ENCODE measurements around the gene CHST15.
"Not testable (repeated sequence)": the region's sequence is repeated elsewhere in the genome, so short reads cannot be mapped to it uniquely, and the experiment has no call there.

CHST15 gene

DNA sequence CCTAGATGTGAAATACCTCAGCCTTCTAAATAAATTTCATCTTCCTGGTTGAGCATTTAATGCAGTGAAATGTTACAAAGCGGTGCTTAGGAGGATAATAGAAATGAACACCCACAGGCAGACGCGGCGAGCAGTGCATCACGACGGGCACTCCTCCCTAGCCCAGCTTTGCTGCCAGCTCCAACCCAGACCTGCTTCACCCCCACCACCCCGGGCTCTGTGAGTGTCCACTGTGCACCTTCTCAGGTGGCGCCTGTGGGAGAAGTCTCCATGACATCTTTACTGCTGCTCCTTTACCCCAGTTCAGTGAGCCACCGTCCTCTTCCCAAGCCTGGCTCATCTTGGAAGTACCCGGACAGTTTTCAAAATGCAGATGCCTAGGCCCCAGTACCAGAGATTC lies 5.2 kb upstream of the CHST15 start:
- no peak for DNase-seq (ENCODE audit: low spot score)

DNA sequence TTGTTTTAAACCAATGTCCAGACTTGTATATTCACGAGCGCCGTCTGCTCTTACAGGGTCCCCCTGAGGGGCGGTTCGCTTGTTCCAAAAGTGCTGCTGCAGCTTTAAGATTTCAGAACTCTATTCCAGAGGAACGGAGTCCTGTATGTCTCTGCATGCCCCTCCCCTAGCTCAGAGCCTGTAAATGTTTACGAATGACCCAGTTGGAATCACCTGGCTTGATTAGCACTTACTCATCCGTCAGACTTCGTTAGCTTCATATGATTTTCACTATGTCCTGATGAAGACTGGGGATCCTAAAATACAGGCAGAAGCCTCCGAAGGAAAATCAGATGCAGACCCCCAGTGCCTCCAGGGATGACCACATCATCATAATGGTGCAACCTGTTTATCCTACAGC lies 4.5 kb upstream of the CHST15 start:
- DNase-seq (ENCODE audit: low spot score), result no peak

DNA sequence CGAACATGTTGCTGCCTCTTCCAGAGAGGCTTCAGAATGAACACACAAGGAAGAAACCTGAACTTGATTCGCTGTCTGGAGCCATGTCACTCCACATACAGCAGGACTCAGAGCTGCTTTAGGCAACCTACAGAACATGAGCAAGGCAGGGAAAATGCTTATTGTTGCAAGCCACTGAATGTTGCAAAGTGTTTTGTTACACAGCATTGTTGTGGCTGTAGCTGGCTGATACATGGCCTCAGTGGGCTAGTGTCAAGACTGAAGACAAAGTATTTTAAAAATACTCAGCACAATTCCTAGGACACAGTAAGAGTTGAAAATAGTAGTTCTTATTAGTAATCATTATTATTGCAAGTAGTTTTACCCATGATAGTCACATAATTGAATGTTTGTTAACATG lies 3.1 kb upstream of the CHST15 start:
- DNase-seq (ENCODE audit: low spot score), result no peak

DNA sequence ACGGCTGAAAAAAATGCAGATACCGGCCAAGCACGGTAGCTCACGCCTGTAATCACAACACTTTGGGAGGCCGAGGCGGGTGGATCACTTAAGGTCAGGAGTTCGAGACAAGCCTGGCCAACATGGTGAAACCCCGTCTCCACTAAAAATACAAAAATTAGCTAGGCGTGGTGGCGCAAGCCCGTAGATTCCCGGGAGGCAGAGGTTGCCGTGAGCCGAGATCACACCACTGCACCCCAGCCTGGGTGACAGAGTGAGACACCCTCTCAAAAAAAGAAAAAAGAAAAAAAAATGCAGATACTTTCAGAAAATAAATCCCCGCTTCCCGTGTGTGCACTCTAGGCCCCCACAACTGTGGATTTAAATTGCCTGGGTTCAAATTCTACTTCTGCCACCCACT lies 2.4 kb upstream of the CHST15 start:
- DNase-seq (ENCODE audit: low spot score), result not testable (repeated sequence)

- DNase-seq (ENCODE audit: low spot score), result no peak
Observed at GRCh38 chr10:124095096-124095495, 1.7 kb upstream of the CHST15 start.

DNA sequence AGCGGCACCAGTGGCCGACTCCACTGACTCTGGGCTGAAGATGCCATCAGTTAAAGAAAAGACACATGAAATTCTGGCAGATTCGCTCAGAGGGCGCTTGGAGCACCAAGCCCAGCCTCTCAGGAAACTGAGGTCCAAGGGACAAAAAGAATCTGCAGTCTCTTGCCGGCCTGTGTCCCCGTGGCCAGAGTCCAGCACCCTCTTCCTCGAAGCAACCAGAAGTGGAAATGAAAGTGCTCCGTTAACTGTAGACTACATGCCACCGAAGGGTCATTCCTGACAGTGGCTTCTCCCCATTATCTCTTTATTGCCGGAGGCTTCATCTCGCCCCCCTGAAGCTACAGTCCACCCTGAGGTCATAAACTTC lies 1.0 kb upstream of the CHST15 start:
- no peak for DNase-seq (ENCODE audit: low spot score)

DNA sequence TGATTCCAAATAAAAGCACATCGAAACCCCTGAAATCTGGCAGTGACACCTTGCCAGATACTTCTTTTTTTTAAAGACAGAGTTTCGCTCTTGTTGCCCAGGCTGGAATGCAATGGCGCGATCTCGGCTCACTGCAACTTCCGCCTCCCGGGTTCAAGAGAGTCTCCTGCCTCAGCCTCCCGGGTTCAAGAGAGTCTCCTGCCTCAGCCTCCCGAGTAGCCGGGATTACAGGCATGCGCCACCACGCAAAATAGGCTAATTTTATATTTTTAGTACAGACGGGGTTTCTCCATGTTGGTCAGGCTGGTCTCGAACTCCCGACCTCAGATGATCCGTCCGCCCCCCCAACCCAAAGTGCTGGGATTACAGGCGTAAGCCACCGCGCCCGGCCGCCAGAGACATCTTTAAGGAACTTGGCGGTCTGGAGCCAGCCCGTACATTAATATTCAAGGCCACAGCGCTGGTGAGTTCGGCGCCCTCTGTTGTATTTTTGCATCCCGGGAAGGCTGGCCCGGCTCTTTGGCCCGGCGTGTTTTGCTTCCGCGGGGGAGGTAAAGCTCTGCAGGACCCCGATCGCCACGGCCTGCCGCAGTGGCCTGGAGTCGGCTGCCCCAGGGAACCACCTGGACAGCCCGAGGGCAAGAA lies 498 bp upstream of the CHST15 start:
- peak; percentile 19 for DNase-seq (ENCODE audit: low spot score)

DNA sequence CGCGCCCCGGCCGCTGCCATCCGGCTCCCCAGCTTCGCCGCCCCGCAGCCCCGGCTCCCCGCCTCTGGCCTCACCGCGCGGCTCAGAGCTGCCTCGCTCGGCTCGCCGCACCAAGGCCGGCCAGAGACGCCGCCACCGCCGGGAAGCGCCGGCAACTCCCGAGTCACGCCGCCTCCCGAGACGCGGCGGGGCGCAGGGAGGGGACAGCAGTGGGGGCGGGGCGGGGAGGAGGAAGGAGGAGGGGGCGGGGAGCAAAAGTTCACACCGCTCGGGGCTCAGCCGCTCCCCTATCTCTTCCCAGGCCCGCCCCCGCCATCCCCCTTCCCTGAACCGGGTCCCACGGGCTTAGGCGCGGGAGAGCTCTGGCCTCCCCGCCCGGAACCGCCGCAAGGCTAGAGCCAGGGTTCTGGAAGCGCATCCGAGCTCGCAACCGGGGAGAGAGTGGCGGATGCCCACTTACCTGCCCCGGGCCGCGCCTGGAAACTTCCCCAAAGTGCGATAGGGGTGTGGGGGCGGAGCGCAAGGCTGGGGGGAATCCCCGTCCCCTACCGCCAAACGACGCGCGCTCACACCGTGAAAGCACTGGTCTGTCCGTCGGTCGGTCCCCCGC lies 1.0 kb downstream of the CHST15 start:
- peak; percentile 54 for DNase-seq (ENCODE audit: low spot score)

DNA sequence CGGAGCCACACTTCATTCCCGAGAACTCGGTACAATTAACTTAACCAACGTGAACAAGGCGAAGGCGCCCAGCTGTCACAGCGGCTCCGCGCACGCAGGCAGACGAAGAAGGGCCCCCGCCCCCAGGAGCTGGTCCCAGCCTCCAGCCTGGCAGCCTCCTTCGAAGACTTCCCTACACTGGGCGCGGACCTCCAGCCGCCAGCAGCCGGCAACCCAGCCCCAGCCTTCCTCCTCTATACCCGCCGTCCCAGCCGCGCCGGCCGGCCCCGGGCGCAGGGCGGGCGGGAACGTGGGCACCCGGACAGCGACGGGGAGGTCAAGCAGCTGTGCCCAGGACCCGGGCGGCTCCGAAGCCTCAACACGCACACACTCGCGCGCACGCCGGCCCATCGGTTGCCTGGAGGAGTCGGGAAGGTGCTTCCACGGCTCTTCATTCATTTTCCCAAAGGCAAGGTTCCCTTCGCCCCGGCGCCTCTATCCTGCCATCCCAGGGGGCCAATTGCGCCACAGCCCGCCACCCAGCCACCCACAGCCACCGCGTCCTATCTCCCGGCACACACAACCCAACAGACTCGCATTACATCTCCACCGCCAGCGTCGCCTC lies 1.6 kb downstream of the CHST15 start:
- DNase-seq (ENCODE audit: low spot score), result peak; percentile 14

- DNase-seq (ENCODE audit: low spot score), result no peak
Observed at GRCh38 chr10:124090601-124091209, 2.7 kb downstream of the CHST15 start.

- DNase-seq (ENCODE audit: low spot score), result no peak
Observed at GRCh38 chr10:124089859-124090258, 3.5 kb downstream of the CHST15 start.

- no peak for DNase-seq (ENCODE audit: low spot score)
Observed at GRCh38 chr10:124088915-124089314, 4.5 kb downstream of the CHST15 start.

GRCh38 chr10:124087672-124088634 lies 5.4 kb downstream of the CHST15 start:
- no peak for DNase-seq (ENCODE audit: low spot score)

DNA sequence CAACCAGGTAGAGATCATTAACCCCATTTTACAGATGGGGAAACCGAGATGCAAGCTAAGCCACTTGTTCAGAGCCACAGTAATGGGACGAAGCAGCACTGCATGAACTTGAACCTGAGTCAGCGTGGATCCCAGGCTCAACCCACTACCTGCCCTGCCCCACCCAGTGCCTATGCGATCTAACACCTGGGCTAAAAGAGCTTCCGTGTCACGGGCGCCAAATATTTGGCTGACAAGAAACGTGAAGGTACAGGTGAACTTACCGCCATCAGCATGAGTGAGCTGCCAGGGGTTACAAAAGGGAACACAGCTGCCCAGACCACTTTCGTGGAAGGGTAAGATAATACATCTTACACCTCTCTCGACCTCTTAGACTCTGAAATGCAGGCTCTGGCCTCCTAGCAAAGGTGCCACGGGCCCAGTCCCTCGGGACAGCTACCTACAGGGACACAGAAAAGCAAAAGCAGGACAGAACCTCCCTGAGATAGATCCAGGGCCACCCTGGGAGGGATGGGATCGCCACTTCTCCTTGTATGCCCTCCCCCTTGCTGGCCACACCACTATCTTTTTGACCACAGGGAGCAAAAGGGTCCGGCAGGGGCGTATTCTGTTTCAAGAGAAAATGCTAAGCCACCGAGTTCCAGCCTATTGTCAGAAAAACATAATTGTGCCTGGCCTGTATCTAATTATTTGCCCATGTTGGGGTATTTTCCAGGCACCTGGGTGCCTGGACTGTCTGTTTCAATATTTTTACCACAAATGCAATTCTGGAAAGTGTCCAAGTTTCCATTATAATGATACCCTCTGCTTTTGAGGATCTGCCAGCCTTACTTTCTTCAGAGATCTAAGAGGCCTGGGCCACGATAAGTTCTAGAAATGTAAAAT lies 6.4 kb downstream of the CHST15 start:
- no peak for DNase-seq (ENCODE audit: low spot score)

GRCh38 chr10:124086097-124086710 lies 7.2 kb downstream of the CHST15 start:
- DNase-seq (ENCODE audit: low spot score), result no peak

GRCh38 chr10:124085680-124086079 lies 7.7 kb downstream of the CHST15 start:
- no peak for DNase-seq (ENCODE audit: low spot score)

- no peak for DNase-seq (ENCODE audit: low spot score)
Observed at GRCh38 chr10:124084708-124085107, 8.7 kb downstream of the CHST15 start.

DNA sequence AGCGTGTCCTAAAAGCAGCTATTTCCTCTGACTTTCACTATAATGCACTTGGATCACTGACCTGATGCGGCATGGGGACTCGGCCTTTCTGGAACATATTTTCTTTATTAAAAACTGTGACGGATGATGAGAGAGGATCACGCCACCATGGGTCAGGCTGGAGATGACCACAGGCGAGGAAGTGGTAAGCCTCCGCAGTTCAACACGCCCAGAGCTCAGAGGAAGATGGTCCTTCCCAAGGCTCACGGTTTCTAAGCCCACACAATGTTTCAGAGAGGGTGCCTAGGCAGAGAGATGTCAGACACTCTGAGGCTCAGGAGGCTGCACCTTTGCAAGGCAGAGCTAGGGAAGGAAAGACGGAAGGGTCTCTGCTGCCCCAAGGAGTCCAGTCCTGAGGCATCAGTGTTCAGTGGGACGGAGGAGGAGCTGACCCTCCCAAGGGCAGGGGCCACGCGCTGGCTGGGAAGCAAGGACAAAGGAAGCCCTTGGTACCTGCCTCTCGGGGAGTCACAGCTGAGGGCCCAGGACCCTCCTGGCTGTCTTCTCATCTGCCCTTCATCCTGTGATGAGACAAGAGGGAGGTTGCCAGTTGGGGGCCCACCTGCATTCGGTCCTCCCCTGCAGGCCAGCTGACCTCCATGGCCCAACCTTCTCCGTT lies 9.5 kb downstream of the CHST15 start:
- no peak for DNase-seq (ENCODE audit: low spot score)

DNA sequence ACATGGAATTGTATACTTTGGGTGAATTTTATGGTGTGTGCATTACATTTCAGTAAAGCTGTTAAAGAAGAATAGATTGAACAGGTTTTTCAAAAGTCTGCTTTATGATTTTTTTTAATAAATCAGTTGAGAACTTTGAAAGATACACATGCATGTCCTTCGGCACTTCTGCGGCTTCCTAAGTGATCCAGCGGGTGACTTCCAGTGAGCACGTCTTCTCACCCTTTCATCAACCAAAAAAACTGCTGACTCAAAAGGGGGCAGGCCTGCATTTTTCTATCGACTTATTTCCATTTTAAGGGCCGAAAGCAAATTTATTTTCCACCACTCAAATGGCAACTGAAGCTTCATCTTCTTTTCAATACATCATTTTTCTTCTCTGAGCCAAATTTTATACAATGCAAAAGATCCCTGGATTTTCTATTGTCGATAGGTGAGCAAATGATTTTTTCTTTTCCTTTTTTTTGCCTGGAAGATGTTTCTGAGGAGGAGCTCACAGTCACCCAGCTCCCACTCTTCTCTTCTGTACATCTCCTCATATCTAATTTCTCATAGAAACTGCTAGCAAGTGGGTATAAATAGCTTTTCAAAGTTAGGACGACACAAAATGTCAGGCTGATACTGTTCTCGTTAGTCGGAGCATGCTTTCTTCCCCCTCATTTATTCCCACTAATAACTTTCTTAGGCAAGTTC lies 10.2 kb downstream of the CHST15 start:
- no peak for DNase-seq (ENCODE audit: low spot score)

GRCh38 chr10:124082555-124082954 lies 10.8 kb downstream of the CHST15 start:
- no peak for DNase-seq (ENCODE audit: low spot score)

Measured in RKO (cell line).